PC-3 (cell line): ENCODE measurements around the gene CTTNBP2. TPM values are rescaled to one million over a fixed set of nuclear protein-coding genes. Genes with fewer than 3 reads are reported as not detected.

Source experiments
- ATAC-seq: fragments of 200-7000 bp; cut with Tn5 transposase; 2 replicates; pipeline ENCODE4 v1.9.1; 2020; ENCODE audit warnings: mild to moderate bottlenecking, moderate library complexity
- BruUV-seq: library from RNA; stranded (reverse); fragments of 400-500 nt; replicated peaks from 2 replicates; lab custom pipeline; 2021; lab: Mats Ljungman, UMichigan
- CTCF ChIA-PET: fragments of 300-600 bp; sonication (Branson Sonifier 250); formaldehyde crosslinking; loops from one replicate; lab custom pipeline; 2022; ENCODE audit warnings: antibody characterized with exemption; lab: Charles Lee
- POLR2A ChIA-PET: fragments of 300-600 bp; sonication (Branson Sonifier 250); formaldehyde crosslinking; loops from one replicate; lab custom pipeline; 2022; ENCODE audit warnings: antibody characterized with exemption; ENCODE audit not compliant: unreplicated experiment; lab: Charles Lee
- DNase-seq: peaks from one replicate; pipeline ENCODE4 v3.0.0-alpha.2; 2015
- H2AFZ ChIP-seq: fragments of 300-600 bp; sonication (generic); 2 replicates; pipeline ENCODE4 v1.6.0; 2016; ENCODE audit warnings: antibody characterized with exemption, low read length
- H3F3A ChIP-seq: fragments of 300-600 bp; sonication (generic); one replicate; pipeline ENCODE4 v1.6.0; 2017; ENCODE audit warnings: antibody characterized with exemption, low read length, control low read depth, mild to moderate bottlenecking; ENCODE audit not compliant: unreplicated experiment
- H3K27ac ChIP-seq: fragments of 300-600 bp; sonication (generic); 2 replicates; pipeline ENCODE4 v1.5.1; 2016; ENCODE audit warnings: mild to moderate bottlenecking, low read length
- H3K27me3 ChIP-seq: fragments of 300-600 bp; sonication (generic); 2 replicates; pipeline ENCODE4 v1.6.1; 2016; ENCODE audit warnings: low read length, mixed read lengths
- H3K36me3 ChIP-seq: fragments of 300-600 bp; sonication (generic); 2 replicates; pipeline ENCODE4 v1.6.1; 2016; ENCODE audit warnings: low read depth, mixed run types, low read length, mixed read lengths
- H3K4me1 ChIP-seq: fragments of 300-600 bp; sonication (generic); 2 replicates; pipeline ENCODE4 v1.5.1; 2016; ENCODE audit warnings: low read length; ENCODE audit not compliant: insufficient read depth
- H3K4me2 ChIP-seq: fragments of 300-600 bp; sonication (generic); 2 replicates; pipeline ENCODE4 v1.6.0; 2016; ENCODE audit warnings: low read length
- H3K4me3 ChIP-seq: fragments of 300-600 bp; sonication (generic); 2 replicates; pipeline ENCODE4 v1.5.1; 2016; ENCODE audit warnings: mild to moderate bottlenecking, low read length, mixed read lengths
- H3K79me2 ChIP-seq: fragments of 300-600 bp; sonication (generic); 2 replicates; pipeline ENCODE4 v1.6.1; 2017; ENCODE audit warnings: low read length, mixed read lengths
- H3K9ac ChIP-seq: fragments of 300-600 bp; sonication (generic); 2 replicates; pipeline ENCODE4 v1.6.0; 2016; ENCODE audit warnings: mild to moderate bottlenecking, low read length
- H3K9me2 ChIP-seq: fragments of 300-600 bp; sonication (generic); replicated peaks from 2 replicates; pipeline ENCODE4 v1.6.1; 2016; ENCODE audit warnings: mixed run types, low read length, mixed read lengths
- H3K9me3 ChIP-seq: fragments of 300-600 bp; sonication (generic); 2 replicates; pipeline ENCODE4 v1.6.1; 2016; ENCODE audit warnings: low read length, mixed read lengths
- H4K20me1 ChIP-seq: fragments of 300-600 bp; sonication (generic); 2 replicates; pipeline ENCODE4 v1.6.1; 2016; ENCODE audit warnings: low read length, mixed read lengths
- CTCF ChIP-seq: fragments of 300-600 bp; sonication (generic); conservative IDR thresholded peaks from 2 replicates; pipeline ENCODE4 v1.5.1; 2017; ENCODE audit warnings: antibody characterized with exemption, low read depth, mild to moderate bottlenecking, low read length
- EZH2 ChIP-seq: fragments of 300-600 bp; sonication (generic); IDR thresholded peaks from one replicate; pipeline ENCODE4 v1.6.1; 2017; ENCODE audit warnings: antibody characterized with exemption, mild to moderate bottlenecking, low read length; ENCODE audit not compliant: unreplicated experiment
- EZH2phosphoT487 ChIP-seq: fragments of 300-600 bp; sonication (generic); IDR thresholded peaks from 2 replicates; pipeline ENCODE4 v1.6.1; 2018; ENCODE audit warnings: mild to moderate bottlenecking, antibody characterized with exemption, low read length, borderline replicate concordance
- intact Hi-C: fragments of 100-400 bp; cut with micrococcal nuclease; formaldehyde crosslinking; loops from 2 replicates; pipeline ENCODE4 v1.9.0; 2023
- total RNA-seq: library from RNA; depleted of rRNA; stranded (reverse); fragments of >200 nt; gene quantifications from 2 replicates; pipeline ENCODE4 v1.2.3, GENCODE V29; 2014

Gene CTTNBP2
- total RNA-seq, 1 experiment from 2014 or later: 1.1 TPM

GRCh38 chr7:117870448-117871130, 2.7 kb downstream of the CTTNBP2 start:
- Histone ChIP-seq H4K20me1 (no peaks in the 10 kb centered on the region), H2AFZ (no peak overlapping the region), H3K4me3 (no peak overlapping the region), H3K79me2 (no peaks in the 10 kb centered on the region), H3K4me2 (no peak overlapping the region), H3K9me2 (no peaks in the 10 kb centered on the region), H3K9ac (no peak overlapping the region), H3K36me3 (no peaks in the 10 kb centered on the region), H3K27me3 (peaks cover 35% of the 10 kb centered on the region), H3K27ac (no peak overlapping the region), H3K4me1 (0 out of 2 replicates have a peak, but pooled peaks cover 6% of the 10 kb centered on the region), H3F3A (no peaks in the 10 kb centered on the region), H3K9me3 (no peaks in the 10 kb centered on the region)
- ATAC-seq (no peak), DNase-seq (no peak)
- no TSS peak for BruUV-seq
- ChIA-PET CTCF (no interaction called here), POLR2A (no interaction called here)
- no peak for TF ChIP-seq EZH2
- no peak for TF ChIP-seq CTCF
- TF ChIP-seq EZH2phosphoT487: no peak
- intact Hi-C loops: no loop called here

GRCh38 chr7:117869374-117869773, 3.9 kb downstream of the CTTNBP2 start:
- Histone ChIP-seq H3K9ac (no peak overlapping the region), H2AFZ (no peak overlapping the region), H3K9me2 (no peaks in the 10 kb centered on the region), H3K79me2 (no peaks in the 10 kb centered on the region), H3K36me3 (no peaks in the 10 kb centered on the region), H4K20me1 (no peaks in the 10 kb centered on the region), H3K27me3 (peaks cover 32% of the 10 kb centered on the region), H3K9me3 (no peaks in the 10 kb centered on the region), H3K4me3 (no peak overlapping the region), H3F3A (no peaks in the 10 kb centered on the region), H3K4me1 (0 out of 2 replicates have a peak, but pooled peaks cover 6% of the 10 kb centered on the region), H3K27ac (no peak overlapping the region), H3K4me2 (no peak overlapping the region)
- TF ChIP-seq EZH2 (no peak), EZH2phosphoT487 (no peak), CTCF (no peak)
- intact Hi-C loops: no loop called here
- ATAC-seq (no peak), DNase-seq (no peak)
- ChIA-PET CTCF (no interaction called here), POLR2A (no interaction called here)
- no TSS peak for BruUV-seq

- H3K9me2 ChIP-seq: no peaks in the 10 kb centered on the region
- intact Hi-C loops: no loop called here
- no peak overlapping the region for H3K9ac ChIP-seq
- ChIA-PET CTCF (no interaction called here), POLR2A (no interaction called here)
- peaks cover 7% of the 10 kb centered on the region; the same call in 1 of the 2 replicates for H3K27me3 ChIP-seq
- H4K20me1 ChIP-seq: no peaks in the 10 kb centered on the region
- H3K4me3 ChIP-seq: no peak overlapping the region
- no peaks in the 10 kb centered on the region for H3K36me3 ChIP-seq
- no peak for ATAC-seq
- TF ChIP-seq CTCF (no peak), EZH2phosphoT487 (no peak), EZH2 (no peak)
- H3F3A ChIP-seq: no peaks in the 10 kb centered on the region
- BruUV-seq: no TSS peak
- no peak overlapping the region for H2AFZ ChIP-seq
- H3K4me2 ChIP-seq: no peak overlapping the region
- no peaks in the 10 kb centered on the region for H3K79me2 ChIP-seq
- no peak overlapping the region for H3K27ac ChIP-seq
- 0 out of 2 replicates have a peak, but pooled peaks cover under 1% of the 10 kb centered on the region for H3K4me1 ChIP-seq
- DNase-seq: no peak
- no peaks in the 10 kb centered on the region for H3K9me3 ChIP-seq
These were observed 9.6 kb downstream of the CTTNBP2 start for GRCh38 chr7:117863618-117864017.
